GM12878 (cell line): ENCODE measurements around the gene ARFRP1. TPM values are rescaled to one million over a fixed set of nuclear protein-coding genes. Genes with fewer than 3 reads are reported as not detected.

Experiments used
- ATAC-seq: fragments of 200-7000 bp; cut with Tn5 transposase; 3 replicates; pipeline ENCODE4 v1.9.1; 2020; ENCODE audit warnings: mild to moderate bottlenecking, moderate library complexity
- BruUV-seq: library from RNA; stranded (reverse); fragments of 400-500 nt; replicated peaks from 2 replicates; lab custom pipeline; 2021; lab: Mats Ljungman, UMichigan
- CTCF ChIA-PET: fragments of 300-600 bp; sonication (Branson Sonifier 250); formaldehyde crosslinking; extraction: SDS; loops from one replicate; lab custom pipeline; 2021; ENCODE audit warnings: inconsistent platforms; lab: Yijun Ruan, JAX
- POLR2A ChIA-PET: fragments of 350-600 bp; formaldehyde crosslinking; extraction: SDS; loops from one replicate; lab custom pipeline; 2021; ENCODE audit warnings: inconsistent platforms; lab: Charles Lee
- RAD21 ChIA-PET: fragments of 300-600 bp; sonication (Branson Sonifier 250); formaldehyde crosslinking; loops from one replicate; lab custom pipeline; 2023; ENCODE audit warnings: antibody characterized with exemption; ENCODE audit not compliant: unreplicated experiment; lab: Charles Lee
- SMC1A ChIA-PET: fragments of 300-600 bp; sonication (Branson Sonifier 250); formaldehyde crosslinking; loops from one replicate; lab custom pipeline; 2023; ENCODE audit not compliant: unreplicated experiment, uncharacterized antibody; lab: Charles Lee
- DNase-seq: peaks from one replicate; pipeline ENCODE4 v3.0.0-alpha.2; 2011; ENCODE audit warnings: low read depth, low spot score
- FAIRE-seq: peaks from 3 replicates; lab custom pipeline; 2011; peaks lifted over from hg19 to GRCh38; lab: Jason Lieb, UNC
- H2AFZ ChIP-seq: 2 replicates; pipeline ENCODE4 v1.6.0; 2011; ENCODE audit warnings: low read depth, low read length, control low read depth; ENCODE audit not compliant: control insufficient read depth
- H3K27ac ChIP-seq: 2 replicates; pipeline ENCODE4 v1.5.1; 2011; ENCODE audit warnings: control low read depth; ENCODE audit not compliant: control insufficient read depth, insufficient read depth
- H3K27me3 ChIP-seq, 2 experiments: replicated peaks in 1 of 2; 2 replicates each; pipeline versions ENCODE4 v1.6.0 to v1.6.1; 2011; ENCODE audit warnings: low read length in 1 of 2; ENCODE audit not compliant: control insufficient read depth in 2 of 2, insufficient read depth in 2 of 2
- H3K36me3 ChIP-seq, 2 experiments: 2 replicates each; pipeline ENCODE4 v1.5.1; 2011; ENCODE audit warnings: low read length in 1 of 2; ENCODE audit not compliant: control insufficient read depth in 2 of 2, insufficient read depth in 2 of 2
- H3K4me1 ChIP-seq: 2 replicates; pipeline ENCODE4 v1.6.1; 2011; ENCODE audit warnings: mild to moderate bottlenecking, low read length, moderate library complexity, mixed read lengths; ENCODE audit not compliant: control insufficient read depth, insufficient read depth
- H3K4me2 ChIP-seq: 2 replicates; pipeline ENCODE4 v1.6.0; 2011; ENCODE audit warnings: control low read depth; ENCODE audit not compliant: control insufficient read depth, insufficient read depth
- H3K4me3 ChIP-seq: fragments of 200-600 bp; sonication (generic); 2 replicates; pipeline ENCODE4 v1.5.1; 2016
- H3K79me2 ChIP-seq: 2 replicates; pipeline ENCODE4 v1.6.0; 2011; ENCODE audit warnings: low read length; ENCODE audit not compliant: control insufficient read depth, insufficient read depth
- H3K9ac ChIP-seq: 2 replicates; pipeline ENCODE4 v1.8.0; 2011; ENCODE audit warnings: low read length, control low read depth, mixed read lengths; ENCODE audit not compliant: control insufficient read depth, insufficient read depth
- H3K9me3 ChIP-seq: replicated peaks from 3 replicates; pipeline ENCODE4 v1.5.1; 2011; ENCODE audit warnings: mild to moderate bottlenecking, low read length; ENCODE audit not compliant: control insufficient read depth, insufficient read depth
- H4K20me1 ChIP-seq: 2 replicates; pipeline ENCODE4 v1.6.0; 2011; ENCODE audit not compliant: control insufficient read depth, insufficient read depth
- ASH2L ChIP-seq: fragments of 300-600, 200-600 bp; sonication (generic); IDR thresholded peaks from 2 replicates; pipeline ENCODE4 v1.6.1; 2017; ENCODE audit warnings: low read depth, mild to moderate bottlenecking, borderline replicate concordance
- ATF7 ChIP-seq: fragments of 450-650 bp; IDR thresholded peaks from 2 replicates; pipeline ENCODE4 v1.6.1; 2016; ENCODE audit warnings: low read depth, mild to moderate bottlenecking
- BMI1 ChIP-seq: fragments of 450-650 bp; IDR thresholded peaks from 2 replicates; pipeline ENCODE4 v1.6.1; 2016; ENCODE audit warnings: mild to moderate bottlenecking, moderate library complexity, borderline replicate concordance
- CHD2 ChIP-seq: IDR thresholded peaks from 2 replicates; pipeline ENCODE4 v1.6.1; 2011; ENCODE audit warnings: low read depth, low read length, improper control_type of control experiment, borderline replicate concordance
- EGR1 ChIP-seq, 2 experiments: IDR thresholded peaks; 1 replicate in 1 of 2; 2 replicates in 1 of 2; pipeline ENCODE4 v1.6.1; 2011 to 2012; ENCODE audit warnings: low read depth in 2 of 2, low read length in 2 of 2, borderline replicate concordance in 1 of 2, mild to moderate bottlenecking in 1 of 2, moderate library complexity in 1 of 2
- POLR2AphosphoS2 ChIP-seq: IDR thresholded peaks from 2 replicates; pipeline ENCODE4 v1.6.1; 2011; ENCODE audit warnings: low read depth, mild to moderate bottlenecking, low read length, improper control_type of control experiment, moderate library complexity
- RAD21 ChIP-seq: IDR thresholded peaks from 2 replicates; pipeline ENCODE4 v1.6.1; 2011; ENCODE audit warnings: mild to moderate bottlenecking, low read depth, low read length, moderate library complexity; ENCODE audit not compliant: insufficient read depth
- ZNF687 ChIP-seq: fragments of 450-650 bp; IDR thresholded peaks from 2 replicates; pipeline ENCODE4 v1.6.1; 2017; ENCODE audit warnings: mild to moderate bottlenecking, moderate library complexity
- WGBS: methylation state at CpG from one replicate; pipeline ENCODE4 v1.1.6; 2016; ENCODE audit warnings: low lambda C conversion rate; ENCODE audit not compliant: insufficient replicate concordance, insufficient coverage; ENCODE audit errors: missing lambda C conversion rate; 5-methylcytosine and 5-hydroxymethylcytosine counted together
- in situ Hi-C: fragments of 300-500 bp; cut with MboI; formaldehyde crosslinking; loops from 9 replicates; pipeline ENCODE4 v1.14.3; 2018; ENCODE audit warnings: mixed read lengths
- intact Hi-C: fragments of 100-400 bp; cut with micrococcal nuclease; formaldehyde crosslinking; loops from one replicate; pipeline ENCODE4 v1.14.2; 2022; ENCODE audit not compliant: unreplicated experiment
- polyA plus RNA-seq, 11 experiments: library from polyadenylated mRNA; depleted of rRNA in 4 of 11; unstranded in 6 of 11; stranded (reverse) in 5 of 11; fragments of >200 nt; fragmentation: Nextera tagmentation in 4 of 11; fragmentation: Illumina TruSeq in 1 of 11; extraction: Ambion mirVana in 4 of 11; extraction: Trizol in 1 of 11; gene quantifications; 1 replicate in 1 of 11; 2 replicates in 10 of 11; pipeline versions ENCODE4 v1.2.1 to v1.2.3, GENCODE V29; 2011 to 2016; ENCODE audit warnings: inconsistent platforms in 2 of 11, missing spikeins in 2 of 11, low read depth in 1 of 11
- total RNA-seq, 4 experiments: library from RNA; depleted of rRNA in 3 of 4; stranded (reverse); fragments of >200 nt in 3 of 4; fragmentation: Illumina TruSeq in 1 of 4; extraction: Trizol in 1 of 4; gene quantifications; 2 replicates each; pipeline versions ENCODE4 v1.2.1 to v1.2.3, GENCODE V29; 2013 to 2021

ARFRP1 gene
- total and polyA plus RNA-seq, 10 of the 15 experiments (the other 5 are each of a cell fraction or from before 2014, with no cell fraction given) = 0.37 to 71.7 (median 34.6) TPM

- WGBS = 84% methylated on average over 15 of the region's 15 CpGs
- ATAC-seq (no peak), FAIRE-seq (no peak), DNase-seq (no peak)
- no peak for TF ChIP-seq BMI1
- no peak for TF ChIP-seq RAD21
- no peak for TF ChIP-seq ASH2L
- TF ChIP-seq CHD2 = no peak
- TF ChIP-seq EGR1 (IDR thresholded peaks at IDR 0.05; ENCODE audit: borderline replicate concordance in 1 of 2, low read depth in 2 of 2, low read length in 2 of 2) = no peak
- no peak for TF ChIP-seq ATF7
- TF ChIP-seq POLR2AphosphoS2 = no peak
- no peak for TF ChIP-seq ZNF687
- intact Hi-C loops (no loop called here), in situ Hi-C loops (no loop called here)
- SMC1A ChIA-PET = no interaction called here
- no TSS peak for BruUV-seq
- Histone ChIP-seq H3K27ac (no peak overlapping the region), H3K36me3 (peaks cover 5 to 7% of the 10 kb centered on the region in 2 experiments; a peak in 3 of 4 replicates), H4K20me1 (no peaks in the 10 kb centered on the region), H3K79me2 (peaks cover 26% of the 10 kb centered on the region), H3K9me3 (no peaks in the 10 kb centered on the region), H3K9ac (no peak overlapping the region), H3K4me1 (peaks cover 21% of the 10 kb centered on the region), H3K4me3 (no peak overlapping the region), H2AFZ (no peak overlapping the region), H3K27me3 (no peaks in the 10 kb centered on the region), H3K4me2 (no peak overlapping the region)
- POLR2A ChIA-PET = no interaction called here
- RAD21 ChIA-PET = interaction anchor here (0.7 to 1.1 kb wide), 2 partner anchors 165 to 241 kb away, joined by 3 read pairs; no protein-coding TSS in a partner anchor
- CTCF ChIA-PET = no interaction called here
Observed at GRCh38 chr20:63703471-63703975, 4.3 kb downstream of the ARFRP1 start.
